ENCODE measurements around the gene IGFBP5.

IGFBP5 gene

GRCh38 chr2:216715402-216715974 lies 20.1 kb upstream of the IGFBP5 start:
- in situ Hi-C loops (cut with MboI; ENCODE audit: low sequenced_read_pairs) = no loop called here

DNA sequence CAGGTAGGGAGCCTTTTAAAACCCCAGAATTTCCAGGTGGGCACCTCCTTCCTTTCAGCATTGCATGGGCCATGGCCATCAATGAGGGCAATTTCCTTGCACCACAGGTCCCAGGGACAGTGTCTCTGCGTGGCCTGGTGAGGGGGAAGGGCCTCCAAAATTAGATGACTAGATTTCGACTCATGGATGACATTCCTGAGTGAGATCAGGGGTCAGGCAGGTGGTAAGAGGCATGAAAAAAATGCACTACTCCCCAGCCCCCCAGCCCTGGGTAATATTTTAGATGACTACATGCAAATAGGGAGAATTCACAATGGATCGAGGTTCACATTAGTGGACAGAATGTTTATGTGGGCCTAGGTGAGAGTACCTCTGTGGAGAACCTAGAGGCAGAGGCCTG lies 19.0 kb upstream of the IGFBP5 start:
- in situ Hi-C loops (cut with MboI; ENCODE audit: low sequenced_read_pairs) = no loop called here

DNA sequence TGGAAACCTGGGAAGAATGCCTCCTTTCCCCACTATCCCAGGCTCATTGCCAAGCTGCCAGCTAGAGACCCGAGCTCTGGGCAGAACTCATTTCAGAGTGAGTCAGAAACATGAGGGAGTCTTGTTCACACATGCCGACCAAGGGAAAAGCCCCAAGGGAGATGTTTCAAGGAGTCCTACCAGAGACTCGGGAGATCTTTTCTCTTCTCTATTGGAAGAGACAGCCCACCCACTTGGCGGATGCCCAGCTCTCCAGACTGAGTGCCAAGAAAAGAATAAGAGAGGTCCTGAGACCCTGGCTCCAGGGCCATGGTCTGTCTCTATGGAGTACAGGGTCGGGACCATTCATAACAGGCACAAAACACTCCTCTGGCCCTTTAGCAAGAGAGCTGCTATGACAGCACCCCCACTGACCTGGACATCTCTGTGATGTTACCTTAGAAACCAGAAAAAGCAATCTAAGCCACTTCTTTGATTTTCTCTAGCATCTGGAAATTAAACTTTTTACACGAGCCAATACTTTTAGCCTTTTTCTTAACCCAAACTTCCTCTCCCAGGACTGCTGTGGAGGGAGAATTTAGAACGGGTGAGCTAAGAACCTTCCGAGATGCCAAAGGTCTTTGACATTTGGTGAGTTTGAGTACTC lies 18.5 kb upstream of the IGFBP5 start:
- in situ Hi-C loops (cut with MboI; ENCODE audit: low sequenced_read_pairs) = no loop called here

- in situ Hi-C loops (cut with MboI; ENCODE audit: low sequenced_read_pairs) = no loop called here
Observed at GRCh38 chr2:216711348-216711747, 16.0 kb upstream of the IGFBP5 start.

DNA sequence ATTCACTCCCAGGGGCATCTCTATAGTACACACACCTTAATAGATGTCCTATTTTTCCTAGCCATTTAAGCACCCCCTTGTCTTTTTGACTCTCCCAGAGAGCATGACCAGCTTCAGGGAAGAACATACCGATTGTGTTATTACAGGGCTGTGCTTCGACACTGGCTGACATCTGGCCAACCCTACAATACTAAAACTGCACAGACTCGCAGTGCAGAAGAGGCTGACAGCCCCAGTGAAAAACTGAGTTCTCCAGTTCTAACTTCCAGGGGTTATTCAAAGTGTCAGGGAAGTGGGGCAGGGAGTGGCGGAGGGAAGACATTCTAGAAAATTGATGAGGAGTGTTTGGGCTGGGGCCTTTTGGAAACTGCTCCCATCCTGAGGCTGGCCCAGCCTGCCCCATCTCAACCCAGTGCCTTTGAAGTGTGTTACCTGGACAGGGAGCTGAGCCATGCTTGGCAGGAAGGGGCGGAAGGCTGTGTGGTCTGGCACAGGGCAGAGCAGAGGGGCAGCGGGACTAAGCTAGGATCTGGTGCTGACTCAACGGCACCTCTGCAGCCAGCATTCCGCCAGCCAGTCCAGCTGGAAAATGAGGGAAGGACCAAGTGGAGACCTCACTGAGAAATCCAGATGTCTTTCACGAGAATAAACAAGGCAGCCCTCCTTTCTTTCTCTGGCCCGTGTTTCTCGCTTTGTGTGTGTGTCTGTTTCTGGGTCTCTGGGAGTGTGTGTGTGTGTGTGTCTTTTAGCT lies 15.4 kb upstream of the IGFBP5 start:
- in situ Hi-C loops (cut with MboI; ENCODE audit: low sequenced_read_pairs) = no loop called here

GRCh38 chr2:216702756-216703155 lies 7.4 kb upstream of the IGFBP5 start:
- in situ Hi-C loops (cut with MboI; ENCODE audit: low sequenced_read_pairs) = no loop called here

DNA sequence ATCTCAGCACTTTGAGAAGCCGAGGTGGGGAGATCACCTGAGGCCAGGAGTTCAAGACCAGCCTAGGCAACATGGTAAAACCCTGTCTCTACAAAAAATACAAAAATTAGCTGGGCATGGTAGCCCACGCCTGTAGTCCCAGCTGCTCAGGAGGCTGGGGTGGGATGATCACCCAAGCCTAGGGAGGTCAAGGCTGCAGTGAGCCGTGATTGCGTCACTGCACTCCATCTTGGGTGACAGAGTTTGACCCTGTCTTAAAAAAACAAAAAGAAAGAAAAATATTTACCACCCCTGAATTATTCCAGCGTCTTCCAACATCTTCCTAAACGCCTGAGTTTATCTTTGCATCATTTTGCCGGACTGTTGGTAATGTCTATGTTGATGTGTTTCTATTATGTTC lies 6.2 kb upstream of the IGFBP5 start:
- in situ Hi-C loops (cut with MboI; ENCODE audit: low sequenced_read_pairs) = no loop called here

GRCh38 chr2:216700781-216701180 lies 5.4 kb upstream of the IGFBP5 start:
- in situ Hi-C loops (cut with MboI; ENCODE audit: low sequenced_read_pairs) = no loop called here

DNA sequence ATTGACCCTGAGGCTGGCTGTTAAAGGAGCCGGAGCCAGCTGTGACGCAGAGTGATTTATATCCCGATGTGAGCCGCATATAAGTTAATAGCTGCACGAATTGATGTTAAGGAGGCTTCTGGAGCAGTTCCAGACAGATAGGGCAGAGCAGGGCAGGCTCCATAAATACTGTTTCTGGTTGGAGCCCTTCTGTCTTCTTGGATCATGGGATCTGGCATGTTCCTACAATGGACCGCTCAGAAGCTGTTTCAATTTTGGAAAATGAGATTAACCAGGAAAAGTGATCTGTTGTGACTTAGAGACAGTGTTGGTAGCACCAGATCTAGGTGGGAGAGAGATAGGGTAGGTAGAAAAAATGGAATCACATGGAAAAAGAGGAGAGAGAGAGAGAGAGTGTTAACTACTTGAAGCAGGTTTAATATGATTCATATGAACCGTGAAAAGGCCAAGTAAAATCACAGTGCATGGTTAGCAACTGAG lies 4.8 kb upstream of the IGFBP5 start:
- in situ Hi-C loops (cut with MboI; ENCODE audit: low sequenced_read_pairs) = no loop called here

- in situ Hi-C loops (cut with MboI; ENCODE audit: low sequenced_read_pairs) = loop anchor here (25.0 kb wide), 2 partner anchors 463 to 1013 kb away; no protein-coding TSS in a partner anchor
Observed at GRCh38 chr2:216698895-216699294, 3.5 kb upstream of the IGFBP5 start.

GRCh38 chr2:216698293-216698692 lies 2.9 kb upstream of the IGFBP5 start:
- in situ Hi-C loops (cut with MboI; ENCODE audit: low sequenced_read_pairs) = loop anchor here (25.0 kb wide), 2 partner anchors 464 to 1014 kb away; no protein-coding TSS in a partner anchor

DNA sequence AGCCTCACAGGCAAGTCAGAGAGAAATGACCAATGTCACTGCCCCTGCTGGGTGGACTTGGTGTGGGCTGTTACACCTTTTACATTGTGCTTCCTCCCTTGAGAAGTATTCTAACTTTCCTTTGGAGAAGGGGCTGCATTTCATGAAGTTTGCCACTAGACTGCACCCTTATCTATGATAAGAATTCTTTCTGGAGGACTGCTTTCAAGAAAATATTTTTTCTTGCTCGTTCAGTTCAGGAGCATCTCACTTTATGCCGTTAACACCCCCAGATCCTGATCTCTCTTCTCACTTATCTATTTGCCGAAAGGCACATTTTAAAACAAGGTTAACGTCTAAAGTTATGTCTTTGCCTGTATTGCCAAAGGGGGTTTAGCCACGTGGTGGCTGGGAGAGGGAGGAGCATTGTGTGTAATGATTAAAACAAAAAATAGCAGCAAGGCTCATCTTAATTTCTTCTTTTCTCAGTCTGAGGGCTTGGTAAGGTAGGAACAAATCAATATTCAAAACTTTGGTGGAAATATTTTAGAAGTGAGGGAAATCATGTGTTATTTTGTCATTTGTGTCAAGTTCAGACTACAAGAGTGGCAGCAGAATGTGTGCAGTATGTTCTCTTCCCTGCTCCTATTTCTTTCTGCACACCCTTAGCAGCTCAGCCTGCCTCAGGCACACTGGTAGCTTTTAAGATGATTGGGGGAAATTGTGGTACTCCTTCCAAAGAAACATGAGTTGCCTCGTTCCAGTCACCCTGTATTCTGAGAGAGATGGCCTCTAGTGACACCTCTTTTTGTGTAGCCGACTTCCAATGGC lies 1.6 kb upstream of the IGFBP5 start:
- in situ Hi-C loops (cut with MboI; ENCODE audit: low sequenced_read_pairs) = loop anchor here (25.0 kb wide), 2 partner anchors 465 to 1015 kb away; no protein-coding TSS in a partner anchor

- in situ Hi-C loops (cut with MboI; ENCODE audit: low sequenced_read_pairs) = loop anchor here (25.0 kb wide), 2 partner anchors 466 to 1016 kb away; no protein-coding TSS in a partner anchor
Observed at GRCh38 chr2:216696321-216696720, 972 bp upstream of the IGFBP5 start.

DNA sequence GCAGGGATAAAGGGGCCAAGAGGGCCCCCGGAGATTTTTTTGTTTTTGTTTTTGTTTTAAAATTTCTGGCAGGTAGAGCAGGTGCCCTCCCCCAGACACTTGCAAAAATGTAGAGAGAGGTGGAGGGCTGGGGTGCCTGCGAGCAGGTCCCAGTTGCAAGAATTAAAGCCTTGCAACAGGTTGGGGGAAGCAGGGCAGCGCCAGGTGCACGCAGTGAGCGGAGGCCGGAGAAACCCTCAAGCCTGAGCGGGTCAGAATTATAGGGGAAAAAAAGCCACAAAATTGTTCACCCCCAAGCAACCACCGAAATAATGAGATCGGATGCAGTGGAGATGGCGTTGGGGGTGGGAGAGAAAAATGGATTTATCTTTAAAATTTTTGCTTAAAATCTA lies 527 bp downstream of the IGFBP5 start:
- in situ Hi-C loops (cut with MboI; ENCODE audit: low sequenced_read_pairs) = loop anchor here (25.0 kb wide), 2 partner anchors 467 to 1017 kb away; no protein-coding TSS in a partner anchor

GRCh38 chr2:216694082-216694825 lies 1.1 kb downstream of the IGFBP5 start:
- in situ Hi-C loops (cut with MboI; ENCODE audit: low sequenced_read_pairs) = loop anchor here (25.0 kb wide), 2 partner anchors 468 to 1018 kb away; no protein-coding TSS in a partner anchor

- in situ Hi-C loops (cut with MboI; ENCODE audit: low sequenced_read_pairs) = loop anchor here (25.0 kb wide), 2 partner anchors 469 to 1019 kb away; no protein-coding TSS in a partner anchor
Observed at GRCh38 chr2:216693414-216694080, 1.8 kb downstream of the IGFBP5 start.

DNA sequence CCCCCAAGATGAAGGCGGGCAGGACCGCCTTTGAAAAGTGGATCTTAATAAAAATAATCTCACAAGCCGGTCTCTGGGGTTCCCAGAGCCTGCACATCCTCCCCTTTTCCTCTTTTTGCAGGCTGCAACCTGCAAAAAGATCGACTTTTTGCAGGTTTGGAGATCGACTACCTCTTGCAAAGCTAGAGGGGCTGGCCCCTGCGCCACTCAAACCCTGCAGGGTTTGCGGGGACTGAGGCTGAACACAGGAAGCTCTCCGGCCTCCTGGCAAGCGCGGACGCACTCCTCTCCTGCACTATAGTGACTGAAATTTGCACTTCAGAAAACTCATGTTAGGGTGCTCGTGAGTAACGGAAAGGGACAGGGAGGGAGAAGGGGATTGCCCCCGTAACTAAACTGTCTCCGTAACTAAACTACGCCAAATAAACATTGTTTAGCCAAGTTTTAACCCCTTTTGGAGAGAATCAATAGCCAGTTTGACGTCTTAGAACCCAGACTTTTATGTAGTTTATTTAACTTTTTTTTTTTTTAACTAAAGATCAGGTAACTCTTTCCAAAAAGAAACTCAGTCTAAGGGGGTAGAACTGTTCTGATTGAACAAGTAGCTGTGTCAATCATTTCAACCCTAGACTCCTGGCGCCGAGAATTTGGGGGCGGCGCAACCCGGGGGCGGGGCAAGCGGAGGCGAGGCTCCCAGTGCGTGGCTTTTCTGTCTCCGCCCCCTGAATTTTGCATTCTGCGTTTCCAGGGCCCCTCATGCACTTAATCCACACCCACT lies 2.5 kb downstream of the IGFBP5 start:
- in situ Hi-C loops (cut with MboI; ENCODE audit: low sequenced_read_pairs) = loop anchor here (25.0 kb wide), 2 partner anchors 469 to 1019 kb away; no protein-coding TSS in a partner anchor

Data from HL-60/S4 treated with phorbol 12-myristate 13-acetate at 8.2 ng/mL for 4 days and 3 days (cell line).